GM18511 (cell line): ENCODE data around the gene MYO5A.
"Not testable (repeated sequence)": the region's sequence is repeated elsewhere in the genome, so short reads cannot be mapped to it uniquely, and the experiment has no call there.

ENCODE experiments used
- ATAC-seq: cut with Tn5 transposase; IDR thresholded peaks from one replicate; pipeline ENCODE4 v1.9.1; 2021; ENCODE audit warnings: mild to moderate bottlenecking, moderate library complexity; ENCODE audit not compliant: unreplicated experiment

MYO5A gene

DNA sequence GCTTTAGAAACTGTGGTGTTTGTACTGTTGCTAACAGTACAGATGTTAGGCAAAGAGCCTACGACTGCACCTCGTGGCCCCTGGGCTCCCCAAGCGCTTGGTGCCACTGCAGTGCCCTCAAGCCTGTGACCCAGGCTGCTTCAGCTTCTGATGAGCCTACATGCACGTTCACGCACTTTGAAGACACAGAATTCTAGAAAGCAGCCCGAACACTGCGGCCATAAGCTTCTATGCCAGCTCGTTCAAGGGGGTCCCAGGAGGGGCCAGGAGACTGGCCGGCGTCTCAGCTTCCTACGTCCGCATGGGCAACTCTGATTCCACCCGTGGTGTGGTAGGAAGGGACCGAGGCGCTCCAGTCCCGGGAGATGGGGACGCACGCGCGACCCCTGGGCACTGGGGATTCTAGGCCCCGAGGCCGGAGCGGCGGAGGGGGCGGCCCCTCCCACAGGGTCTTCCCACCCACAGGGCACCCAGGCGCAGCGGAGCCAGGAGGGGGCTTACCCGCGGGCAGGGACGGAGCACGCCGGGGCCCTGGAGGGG, 233.7 kb downstream of the MYO5A start:
- ATAC-seq: no peak

- ATAC-seq: no peak
Measured at GRCh38 chr15:52292780-52293392, 235.8 kb downstream of the MYO5A start.

- ATAC-seq: no peak
Measured at GRCh38 chr15:52291204-52291603, 237.5 kb downstream of the MYO5A start.

GRCh38 chr15:52290800-52291199, 237.9 kb downstream of the MYO5A start:
- ATAC-seq: no peak

DNA sequence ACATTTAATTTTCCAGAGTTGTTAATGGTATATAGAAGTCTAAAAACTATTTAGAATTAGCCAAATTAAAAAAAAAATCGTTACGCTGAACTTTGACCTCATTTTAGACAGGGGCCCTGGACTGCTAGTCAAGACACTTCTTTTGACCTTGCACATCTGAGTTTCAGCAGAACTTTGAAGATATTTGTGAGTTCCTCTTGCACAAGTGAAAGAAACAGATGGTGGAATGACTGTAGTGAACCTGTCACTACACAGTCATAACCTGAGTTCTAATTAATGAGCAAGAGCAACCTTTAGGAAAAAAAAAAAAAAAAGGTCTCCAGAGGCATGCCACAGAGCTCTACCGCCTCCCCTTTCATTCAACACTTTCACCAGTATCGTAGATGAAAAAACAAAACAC, 238.4 kb downstream of the MYO5A start:
- no peak for ATAC-seq

- ATAC-seq: no peak
Measured at GRCh38 chr15:52289629-52290081, 239.0 kb downstream of the MYO5A start.

- no peak for ATAC-seq
Measured at GRCh38 chr15:52288986-52289385, 239.7 kb downstream of the MYO5A start.

DNA sequence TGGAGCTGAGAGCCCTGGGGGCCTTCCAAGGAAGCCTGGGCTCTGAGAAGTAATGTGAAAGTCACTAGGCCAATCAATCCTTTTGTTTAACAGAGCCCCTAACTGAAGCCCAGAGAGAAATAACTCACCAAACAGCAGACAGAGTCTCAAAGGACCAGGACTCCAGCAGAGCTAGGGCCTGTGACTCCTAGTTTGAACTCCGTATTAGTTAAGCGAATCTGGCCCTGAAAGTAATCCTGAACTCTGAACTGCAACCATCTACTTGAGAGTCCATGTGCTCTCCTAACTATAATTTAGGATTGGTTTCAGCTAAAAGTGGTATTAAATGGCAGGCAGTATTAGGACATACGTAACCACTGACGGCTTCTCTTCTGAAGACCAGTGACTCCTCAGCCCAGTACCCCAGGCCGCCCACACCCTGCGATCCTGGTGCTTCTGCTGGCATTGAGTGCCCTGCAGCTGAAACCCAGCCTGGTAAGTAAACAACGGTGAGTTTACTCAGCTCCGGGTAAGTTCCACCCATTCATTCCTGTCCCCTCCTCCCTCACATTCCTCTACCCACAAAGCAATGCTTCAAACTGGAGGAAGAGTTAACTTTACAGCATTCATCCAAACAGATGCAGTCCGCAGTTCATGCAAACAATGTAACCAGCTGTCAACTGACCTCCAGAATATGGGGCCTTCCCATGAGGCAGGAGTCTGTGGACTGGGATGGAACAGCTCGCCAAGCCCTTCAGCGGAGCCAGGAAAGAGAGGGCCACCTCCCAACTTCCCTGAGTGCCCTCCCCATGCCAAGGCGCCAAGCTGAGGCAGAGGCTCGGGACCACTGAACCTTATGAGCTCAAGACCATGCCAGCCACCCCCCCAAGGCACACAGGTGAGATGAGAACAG, 240.4 kb downstream of the MYO5A start:
- no peak for ATAC-seq

DNA sequence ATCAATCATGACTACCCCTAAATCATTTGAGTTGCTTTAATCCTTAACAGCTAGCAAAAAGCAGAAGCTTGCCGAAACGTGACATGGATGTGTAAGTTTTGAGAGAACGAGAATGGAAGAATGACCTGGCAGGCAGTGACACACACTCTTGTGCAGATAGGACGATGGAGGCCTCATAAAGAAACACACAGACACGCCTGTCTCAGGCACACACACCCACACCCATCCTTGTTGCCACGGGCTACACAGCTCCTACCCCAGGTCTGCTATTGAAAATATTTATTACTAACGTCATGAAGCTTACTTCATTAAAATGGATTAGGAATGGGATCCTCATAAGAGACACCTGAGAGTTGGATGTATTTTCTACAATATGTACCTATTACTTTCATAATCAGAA, 241.6 kb downstream of the MYO5A start:
- no peak for ATAC-seq

- ATAC-seq: not testable (repeated sequence)
Measured at GRCh38 chr15:52285941-52286340, 242.7 kb downstream of the MYO5A start.

DNA sequence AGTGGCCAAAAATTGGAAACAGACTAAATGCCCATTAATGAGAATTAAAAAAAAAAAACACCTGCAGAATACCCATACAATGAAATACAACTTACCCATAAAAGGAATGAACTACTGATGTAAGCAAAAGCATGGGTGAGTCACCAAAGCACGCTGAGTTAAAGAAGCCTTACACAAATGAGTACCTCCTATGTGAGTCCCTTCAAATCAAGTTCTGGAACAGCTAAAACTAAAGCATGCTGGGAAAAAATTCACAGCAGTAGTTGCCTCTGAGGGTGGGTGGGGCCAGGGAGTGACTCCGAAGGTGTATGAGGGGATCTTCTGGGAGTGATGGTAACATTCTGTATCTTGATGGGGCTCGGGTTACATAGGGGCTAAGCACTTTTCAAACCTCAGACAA, 244.5 kb downstream of the MYO5A start:
- ATAC-seq: no peak

GRCh38 chr15:52283281-52283680, 245.4 kb downstream of the MYO5A start:
- no peak for ATAC-seq

DNA sequence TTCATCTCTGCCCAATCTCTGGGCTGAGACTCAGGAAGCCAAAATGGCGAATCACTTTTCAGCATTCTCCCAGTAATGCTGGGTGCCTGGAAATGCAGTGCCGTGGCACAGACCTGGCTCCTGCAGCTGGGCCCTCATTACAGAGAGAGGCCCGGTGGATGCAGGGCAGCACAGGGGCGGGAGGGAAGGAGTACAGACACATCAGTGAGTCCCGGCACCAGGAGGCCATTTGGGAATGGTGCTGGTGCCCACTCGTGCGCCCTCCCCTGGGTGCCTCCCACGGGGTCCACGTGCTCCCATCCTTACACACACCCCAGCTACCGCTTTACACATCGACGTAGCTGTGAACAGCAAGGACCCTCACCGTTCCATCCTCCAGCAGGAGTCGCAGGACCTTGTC, 246.3 kb downstream of the MYO5A start:
- ATAC-seq: no peak

- no peak for ATAC-seq
Measured at GRCh38 chr15:52281085-52282035, 247.3 kb downstream of the MYO5A start.

DNA sequence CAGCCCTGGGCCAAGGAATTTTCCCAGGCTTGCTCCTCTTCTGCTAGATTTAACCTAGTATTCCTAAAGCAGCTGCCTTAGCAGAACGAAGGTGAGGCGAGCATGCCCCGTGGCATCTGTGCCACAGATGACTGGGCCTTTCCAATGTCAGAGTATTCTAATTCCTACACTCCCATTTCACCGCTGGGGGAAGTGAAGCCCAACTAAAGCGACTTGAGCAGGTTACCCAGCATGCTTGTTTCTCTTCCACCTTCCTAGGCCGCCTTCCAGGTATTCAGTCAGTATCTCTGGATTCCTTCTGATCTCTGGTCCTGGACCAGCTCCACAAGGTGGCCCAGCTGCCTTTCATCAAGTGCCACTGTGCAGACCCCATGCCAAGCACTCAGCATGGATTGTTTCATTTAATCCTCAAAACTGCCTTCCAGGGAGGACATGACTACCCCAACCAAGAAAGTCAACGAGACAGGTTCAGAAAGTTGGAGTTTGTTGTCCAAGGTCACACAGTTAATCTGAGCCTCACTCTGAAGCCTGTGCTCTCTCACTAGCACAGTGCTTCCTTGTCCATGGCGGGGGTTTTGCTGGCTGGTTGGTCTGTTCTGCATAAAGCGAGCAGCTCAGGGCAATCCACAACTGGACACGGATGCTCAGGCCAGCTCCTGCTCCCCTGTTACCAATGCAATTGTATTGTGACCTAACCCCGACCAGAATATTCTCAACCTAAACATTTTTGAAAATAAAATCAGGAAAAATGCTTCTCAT, 248.2 kb downstream of the MYO5A start:
- no peak for ATAC-seq

DNA sequence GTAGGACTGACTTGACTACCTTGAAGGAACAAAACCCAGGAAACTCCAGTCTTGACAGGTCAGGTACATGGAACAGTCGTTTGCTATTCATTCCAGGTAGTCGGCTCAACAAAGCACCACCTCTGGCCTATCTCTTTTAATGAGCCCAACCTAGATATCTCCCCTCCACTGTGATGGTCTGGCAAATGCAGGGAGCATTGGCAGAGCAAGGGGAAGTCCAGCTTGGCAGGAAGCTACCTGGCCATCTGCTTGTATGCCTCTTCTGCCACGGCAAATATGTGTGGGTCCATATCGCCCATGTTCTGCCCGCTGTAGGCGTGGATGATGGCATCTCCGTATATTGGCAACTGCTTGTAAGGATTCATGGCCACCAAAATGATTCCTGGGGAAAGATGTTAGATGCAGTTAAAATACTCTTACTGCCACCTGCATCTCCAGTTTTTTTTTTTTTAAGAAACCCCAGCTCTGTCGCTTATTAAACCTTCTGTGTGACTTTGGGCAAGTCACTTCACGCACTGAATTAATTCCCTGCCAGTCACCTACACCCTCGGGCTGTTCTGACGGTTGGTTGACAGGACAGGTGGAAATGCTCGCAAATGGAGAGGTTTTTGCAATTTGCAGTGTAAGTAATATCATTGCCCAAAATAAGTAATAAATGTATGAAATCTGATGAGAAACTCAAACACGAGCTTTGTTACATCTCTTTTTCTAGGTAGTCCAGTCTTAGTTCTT, 249.9 kb downstream of the MYO5A start:
- ATAC-seq: no peak

GRCh38 chr15:52278135-52278534, 250.5 kb downstream of the MYO5A start:
- ATAC-seq: no peak

- ATAC-seq: no peak
Measured at GRCh38 chr15:52277575-52277974, 251.1 kb downstream of the MYO5A start.

- ATAC-seq: no peak
Measured at GRCh38 chr15:52276256-52276770, 252.4 kb downstream of the MYO5A start.
